Activated T-cell treated with anti-CD3 and anti-CD28 coated beads for 24 hours (primary cell): ENCODE results near the gene ATP2A2.
A peak's percentile ranks its signal among the peaks of the same experiment; 100 is the strongest.
"Not testable (repeated sequence)": the region's sequence is repeated elsewhere in the genome, so short reads cannot be mapped to it uniquely, and the experiment has no call there.

Experiments
- DNase-seq: peaks from one replicate; pipeline ENCODE4 v3.0.0-alpha.2; 2020; ENCODE audit warnings: low read depth

Gene ATP2A2

GRCh38 chr12:110343736-110344555 is 62.9 kb downstream of the ATP2A2 start:
- no peak for DNase-seq

DNA sequence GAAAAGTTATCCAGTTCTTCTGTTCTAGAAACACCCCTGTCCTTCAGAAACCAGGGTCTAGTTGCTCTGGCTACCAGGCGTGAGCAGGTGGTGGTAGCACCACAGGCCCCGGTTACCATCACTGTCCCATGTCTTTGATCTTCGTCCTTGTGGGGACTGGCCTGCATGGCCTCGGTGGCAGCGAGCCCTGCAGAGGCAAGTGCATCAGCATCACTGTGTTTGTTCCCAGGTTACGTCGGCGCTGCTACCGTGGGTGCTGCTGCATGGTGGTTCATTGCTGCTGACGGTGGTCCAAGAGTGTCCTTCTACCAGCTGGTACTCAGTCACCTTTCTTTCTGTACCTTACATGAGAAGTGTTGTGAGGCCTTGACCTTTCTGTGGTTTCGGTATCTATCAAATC is 63.6 kb downstream of the ATP2A2 start:
- DNase-seq = no peak

DNA sequence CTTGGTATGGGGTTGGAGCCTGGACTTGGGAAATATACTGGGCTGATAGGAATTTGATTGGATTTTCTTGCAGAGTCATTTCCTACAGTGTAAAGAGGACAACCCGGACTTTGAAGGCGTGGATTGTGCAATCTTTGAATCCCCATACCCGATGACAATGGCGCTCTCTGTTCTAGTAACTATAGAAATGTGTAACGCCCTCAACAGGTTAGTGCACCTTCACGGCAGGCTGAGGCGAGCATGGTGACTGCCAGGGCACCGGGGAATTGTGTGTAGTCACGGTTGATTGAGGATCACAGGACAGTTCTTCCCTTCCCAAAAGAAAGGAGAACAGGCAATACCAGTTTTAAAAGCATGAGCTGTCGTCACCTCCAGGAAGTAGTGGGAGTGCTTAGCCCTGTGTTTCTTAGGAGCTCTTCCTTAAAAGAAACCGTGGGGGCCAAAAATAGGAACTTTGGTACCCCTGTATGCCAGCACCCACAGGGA is 64.2 kb downstream of the ATP2A2 start:
- no peak for DNase-seq

DNA sequence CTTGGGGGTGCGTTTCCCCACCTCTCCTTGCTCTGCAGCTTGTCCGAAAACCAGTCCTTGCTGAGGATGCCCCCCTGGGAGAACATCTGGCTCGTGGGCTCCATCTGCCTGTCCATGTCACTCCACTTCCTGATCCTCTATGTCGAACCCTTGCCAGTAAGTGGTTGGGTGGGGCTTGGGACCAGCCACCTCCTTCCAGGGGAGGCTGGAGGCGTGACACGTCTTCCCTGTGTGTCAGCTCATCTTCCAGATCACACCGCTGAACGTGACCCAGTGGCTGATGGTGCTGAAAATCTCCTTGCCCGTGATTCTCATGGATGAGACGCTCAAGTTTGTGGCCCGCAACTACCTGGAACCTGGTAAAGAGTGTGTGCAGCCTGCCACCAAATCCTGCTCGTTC is 64.9 kb downstream of the ATP2A2 start:
- DNase-seq = no peak

DNA sequence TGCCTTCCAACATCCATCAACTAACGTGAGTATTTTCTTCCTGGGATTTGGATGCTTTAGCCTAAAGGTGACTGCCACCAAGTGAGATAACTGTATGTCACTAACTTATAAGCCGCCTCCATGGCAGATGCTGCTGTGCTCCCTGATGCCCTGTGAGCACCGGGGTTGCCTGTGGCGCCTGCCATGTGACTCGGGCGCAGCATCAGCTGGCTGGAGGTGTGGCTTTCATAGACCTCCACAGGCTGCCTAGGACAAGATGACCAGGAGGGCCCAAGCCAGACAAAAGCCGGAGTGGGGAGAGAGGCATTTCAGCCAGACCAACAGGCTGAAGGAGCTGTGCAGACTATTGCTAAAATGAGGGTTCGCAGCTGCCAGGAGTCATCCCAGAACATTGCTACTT is 66.7 kb downstream of the ATP2A2 start:
- DNase-seq = no peak

DNA sequence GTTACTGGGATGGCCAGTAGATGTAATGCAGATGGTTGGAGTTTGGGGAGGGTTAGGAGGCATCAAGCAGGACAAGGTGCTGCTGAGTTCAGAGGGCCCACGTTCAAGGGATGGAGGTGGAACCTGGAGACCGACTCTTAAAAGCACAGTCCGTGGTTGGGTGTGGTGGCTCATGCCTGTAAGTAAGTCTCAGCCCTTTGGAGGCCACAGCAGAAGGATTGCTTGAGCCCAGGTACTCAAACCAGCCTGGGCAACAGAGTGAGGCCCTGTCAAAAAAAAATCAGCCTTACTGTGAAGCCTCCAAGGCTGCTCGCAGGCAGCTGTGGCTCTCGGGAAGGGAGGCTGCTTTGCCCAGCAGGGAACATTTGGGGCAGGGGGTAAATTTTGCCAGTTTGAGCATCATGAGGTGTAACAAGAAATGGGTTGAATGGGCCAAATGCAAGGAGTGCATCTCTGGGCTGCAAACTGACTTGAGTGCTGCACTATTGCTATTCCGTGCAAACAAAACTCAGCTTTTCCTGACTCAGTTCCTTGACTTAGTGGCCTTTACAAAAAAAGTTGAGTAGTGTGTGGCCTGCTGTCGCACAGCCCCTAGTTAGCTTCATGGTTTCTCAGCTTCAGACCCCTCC is 67.5 kb downstream of the ATP2A2 start:
- DNase-seq = no peak

GRCh38 chr12:110349096-110349495 is 68.0 kb downstream of the ATP2A2 start:
- DNase-seq = no peak

- peak; percentile 26 for DNase-seq
Observed at GRCh38 chr12:110349514-110350151, 68.6 kb downstream of the ATP2A2 start.

DNA sequence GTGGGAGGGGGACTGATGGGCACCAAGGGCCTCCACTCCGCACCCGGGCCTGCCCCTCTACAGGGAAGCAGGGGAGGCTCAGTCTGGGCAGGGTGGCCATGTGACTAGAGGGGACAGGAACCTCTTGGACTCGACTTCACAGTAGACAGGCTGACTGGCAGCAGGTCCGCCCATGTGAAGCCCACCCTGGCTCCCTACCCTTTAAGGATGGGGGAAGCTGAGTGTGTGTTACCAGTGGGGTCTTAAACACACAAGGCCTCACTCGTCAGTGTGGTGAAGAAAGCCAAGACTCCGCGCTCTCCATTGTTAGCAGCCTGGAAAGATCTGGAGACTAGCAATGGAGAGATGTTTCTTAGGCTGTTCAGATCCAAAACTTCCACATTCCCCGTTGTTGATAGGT is 70.1 kb downstream of the ATP2A2 start:
- no peak for DNase-seq

DNA sequence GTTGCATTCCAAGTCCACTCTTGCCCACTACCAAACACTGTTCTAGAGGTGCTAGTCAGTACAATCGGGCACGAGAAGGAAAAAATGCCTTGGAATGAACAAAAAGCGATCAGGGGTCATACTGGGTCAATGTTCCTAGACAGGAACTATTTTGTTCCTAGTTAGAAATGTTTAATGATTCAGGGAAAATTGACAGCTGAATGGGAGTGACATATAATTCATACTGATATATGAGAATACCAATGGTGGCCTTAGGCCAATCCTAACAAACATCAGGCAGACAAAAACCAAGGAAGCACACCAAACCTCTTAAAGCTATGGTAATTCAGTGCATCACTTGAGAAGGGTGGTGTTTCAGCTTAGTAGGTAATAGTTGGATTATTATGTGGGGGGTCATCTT is 71.4 kb downstream of the ATP2A2 start:
- no peak for DNase-seq

DNA sequence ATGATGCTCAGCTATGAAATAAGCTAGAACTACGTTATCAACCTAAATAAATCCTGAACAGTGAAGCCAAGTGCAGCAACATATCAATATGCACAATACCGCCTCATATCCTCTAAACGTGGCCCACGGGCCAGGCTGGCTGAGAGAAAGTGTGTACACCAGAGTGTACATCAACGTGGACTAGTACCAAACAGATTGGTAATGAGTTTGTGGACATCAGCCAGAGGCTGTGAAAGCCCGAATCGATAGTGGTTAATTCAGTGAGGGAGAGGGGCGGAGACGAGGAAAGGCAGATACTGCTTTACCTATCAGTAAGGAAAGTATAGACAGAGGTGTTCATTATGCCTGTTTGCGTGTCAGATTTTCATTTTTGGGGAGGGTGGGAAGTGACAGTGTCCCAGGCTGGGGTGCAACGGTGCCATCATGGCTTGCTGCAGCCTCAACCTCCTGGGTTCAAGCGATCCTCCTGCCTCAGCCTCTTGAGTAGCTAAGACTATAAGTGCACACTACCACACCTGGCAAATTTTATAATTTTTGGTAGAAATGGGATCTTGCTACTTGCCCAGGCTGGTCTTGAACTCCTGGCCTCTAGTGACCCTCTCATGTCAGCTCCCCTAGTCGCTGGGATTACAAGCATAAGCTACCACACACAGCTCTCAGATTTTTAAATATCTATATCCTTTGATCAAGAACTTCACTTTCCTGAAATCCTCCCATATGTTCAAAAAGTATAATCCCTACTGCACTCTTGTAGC is 72.3 kb downstream of the ATP2A2 start:
- DNase-seq = no peak

DNA sequence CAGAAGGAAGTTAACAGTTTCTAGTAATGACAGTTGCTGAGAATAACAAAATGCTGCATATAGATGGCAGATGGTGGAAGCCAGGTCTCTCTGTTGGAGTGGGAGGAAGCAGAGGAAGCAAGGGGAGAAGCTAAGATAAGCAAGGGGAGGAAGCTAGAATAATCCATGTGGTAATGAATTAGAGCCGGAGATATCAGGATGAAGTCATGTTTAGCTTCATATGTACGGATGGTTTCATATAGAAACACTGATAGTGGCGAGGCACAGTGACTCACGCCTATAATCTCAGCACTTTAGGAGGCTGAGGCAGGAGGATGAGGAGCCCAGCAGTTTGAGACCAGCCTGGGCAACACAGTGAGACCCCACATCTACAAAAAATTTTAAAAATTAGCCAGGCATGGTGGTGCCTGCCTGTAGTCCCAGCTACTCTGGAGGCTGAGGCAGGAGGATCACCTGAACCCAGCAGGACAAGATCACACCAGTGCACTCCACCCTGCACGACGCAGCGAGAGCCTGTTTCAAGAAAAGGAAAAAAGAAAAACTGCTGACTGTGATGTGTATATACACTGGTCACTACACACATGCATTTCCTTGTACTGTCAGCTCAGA is 73.2 kb downstream of the ATP2A2 start:
- DNase-seq = no peak

GRCh38 chr12:110355073-110355472 is 74.0 kb downstream of the ATP2A2 start:
- no peak for DNase-seq

DNA sequence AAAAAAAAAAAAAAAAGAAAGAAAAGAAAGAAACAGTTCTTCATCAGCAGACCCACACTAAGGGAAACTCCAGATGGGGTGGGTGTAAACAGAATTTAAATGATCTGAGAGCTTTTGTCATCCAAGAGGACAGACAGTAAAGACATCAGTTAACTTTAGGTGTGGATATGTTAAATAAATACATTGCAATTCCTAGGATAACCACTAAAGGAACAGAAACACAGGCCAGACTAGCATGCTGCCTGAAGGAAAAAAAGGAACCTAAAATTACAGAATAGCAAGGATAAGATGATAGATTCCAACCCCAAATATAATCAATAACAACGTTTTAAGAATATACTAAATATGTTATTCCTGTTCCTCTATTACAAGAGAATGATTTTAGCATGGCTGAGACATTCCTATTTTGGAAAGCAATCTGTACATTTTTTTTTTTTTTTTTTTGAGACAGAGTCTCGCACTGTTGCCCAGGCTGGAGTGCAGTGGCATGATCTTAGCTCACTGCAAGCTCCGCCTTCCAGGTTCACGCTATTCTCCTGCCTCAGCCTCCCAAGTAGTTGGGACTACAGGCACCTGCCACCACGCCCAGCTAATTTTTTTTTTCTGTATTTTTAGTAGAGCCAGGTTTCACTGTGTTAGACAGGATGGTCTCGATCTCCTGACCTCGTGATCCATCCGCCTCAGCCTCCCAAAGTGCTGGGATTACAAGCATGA is 77.5 kb downstream of the ATP2A2 start:
- DNase-seq = not testable (repeated sequence)

GRCh38 chr12:110361216-110361615 is 80.2 kb downstream of the ATP2A2 start:
- no peak for DNase-seq

GRCh38 chr12:110365489-110366320 is 84.7 kb downstream of the ATP2A2 start:
- DNase-seq = no peak

DNA sequence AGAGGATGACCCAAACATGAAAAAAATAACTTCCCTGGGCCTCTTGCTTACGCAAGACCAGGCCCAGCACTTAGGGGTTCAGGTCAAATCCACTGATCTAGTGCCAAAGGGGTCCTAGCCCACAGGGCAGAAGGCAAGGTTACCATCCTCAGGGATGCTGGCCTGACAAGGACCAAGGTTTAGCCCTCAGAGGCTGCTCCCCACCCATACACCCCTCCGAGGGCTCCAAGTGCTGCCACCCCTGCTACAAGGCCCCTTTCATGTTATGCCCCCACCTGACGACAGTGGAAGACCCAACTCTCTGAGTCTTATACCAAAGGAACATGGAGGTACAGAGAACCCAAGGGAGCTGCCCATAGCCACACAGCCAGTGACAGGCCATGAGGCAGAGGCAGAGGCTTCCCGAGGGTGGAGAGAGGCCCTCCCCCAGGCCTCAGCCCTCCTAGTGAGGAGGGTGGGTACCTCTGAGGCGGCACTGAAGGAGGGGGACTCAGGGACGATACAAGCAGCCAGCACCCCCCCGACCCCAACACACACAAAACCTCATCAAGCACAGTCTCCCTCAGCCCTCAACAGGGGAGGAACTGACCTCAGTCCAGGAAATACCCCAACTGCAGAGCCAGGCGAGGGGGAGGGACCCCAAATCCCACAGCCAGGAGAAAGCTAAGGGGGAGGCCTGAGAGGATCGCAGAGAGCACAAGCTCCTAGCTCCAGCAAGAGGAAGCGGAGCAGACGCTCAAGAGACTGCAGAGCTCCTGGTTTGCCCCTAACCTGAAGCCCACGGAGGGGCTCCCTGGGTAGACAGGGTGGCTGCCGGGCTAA is 85.5 kb downstream of the ATP2A2 start:
- no peak for DNase-seq

DNA sequence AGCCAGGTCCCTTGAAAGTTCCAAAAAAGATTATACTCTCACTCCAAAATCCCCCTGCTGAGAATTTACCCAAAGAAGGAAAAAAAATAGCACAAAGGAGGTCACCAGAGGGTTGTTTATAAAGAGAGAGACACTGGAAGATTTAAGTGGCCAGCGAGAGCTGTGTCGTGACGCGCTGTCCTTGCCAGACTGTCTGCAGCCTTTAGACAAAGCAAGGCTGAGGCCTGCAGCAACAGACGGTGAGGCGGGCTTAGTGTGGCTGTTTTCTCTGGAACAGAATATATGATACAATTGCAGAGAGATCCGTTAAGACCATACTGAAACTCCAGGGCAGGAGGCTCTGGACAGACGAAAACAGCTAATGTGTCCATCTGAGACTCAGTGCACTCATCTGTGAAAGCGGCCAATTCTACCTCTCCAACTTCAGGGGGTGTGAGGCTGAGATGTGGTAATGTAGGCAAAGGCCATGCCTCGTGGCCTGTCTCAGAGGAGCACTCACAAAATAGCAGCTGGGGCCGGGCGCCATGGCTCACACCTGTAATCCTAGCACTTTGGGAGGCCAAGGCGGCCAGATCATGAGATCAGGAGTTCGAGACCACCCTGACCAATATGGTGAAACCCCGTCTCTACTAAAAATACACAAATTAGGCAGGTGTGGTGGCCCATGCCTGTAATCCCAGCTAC is 86.3 kb downstream of the ATP2A2 start:
- no peak for DNase-seq

DNA sequence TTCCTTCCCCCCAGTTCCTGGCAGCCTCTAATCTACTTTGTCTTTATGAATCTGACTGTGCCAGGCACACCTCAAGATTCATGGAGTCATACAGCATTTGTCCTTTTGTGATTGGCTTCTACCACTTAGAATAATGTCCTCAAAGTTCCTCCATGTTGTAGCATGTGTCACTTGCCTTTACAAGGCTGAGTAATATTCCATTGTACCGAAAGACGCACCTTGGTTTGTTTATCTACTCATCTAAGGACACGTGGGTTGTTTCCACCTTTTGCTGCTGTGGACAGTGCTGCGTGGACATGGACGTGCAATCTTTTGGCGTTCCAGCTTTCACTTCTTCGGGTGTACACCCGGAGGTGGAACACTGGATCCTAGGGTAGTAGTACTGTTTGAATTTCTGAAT is 88.9 kb downstream of the ATP2A2 start:
- no peak for DNase-seq
